ENCODE measurements around the gene EPHA8. TPM values are rescaled to one million over a fixed set of nuclear protein-coding genes. Genes with fewer than 3 reads are reported as not detected.

EPHA8 gene
- polyA plus RNA-seq, 1 of the 3 experiments (the other 2 are of a cell fraction): 0.02 TPM

DNA sequence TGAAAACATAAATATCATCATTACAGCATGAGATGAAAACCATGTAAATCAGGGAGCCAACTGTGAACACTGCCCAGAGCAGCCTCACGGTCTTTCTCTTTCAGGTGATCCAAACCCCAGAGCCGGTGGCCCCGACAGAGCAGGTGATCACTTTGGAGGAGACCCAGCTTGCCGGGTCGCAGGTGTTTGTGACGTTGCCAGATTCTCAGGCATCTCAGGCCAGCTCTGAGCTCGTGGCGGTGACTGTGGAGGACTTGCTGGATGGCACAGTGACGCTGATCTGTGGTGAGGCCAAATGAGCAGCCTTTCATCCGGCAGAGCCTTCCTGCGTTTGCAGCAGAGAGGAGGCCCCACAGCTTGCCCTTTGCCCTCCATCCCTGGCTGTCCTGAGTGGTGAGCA lies 37.2 kb upstream of the EPHA8 start:
- 88% methylated on average over 9 of the region's 11 CpGs for WGBS (ENCODE audit: low lambda C conversion rate)
- Histone ChIP-seq H3K9ac (no peak overlapping the region), H4K20me1 (ENCODE audit: insufficient read depth) (no peaks in the 10 kb centered on the region), H3K4me3 (ENCODE audit: low read depth in 2 of 2, low read length in 1 of 2) (no peak overlapping the region), H3F3A (replicated peaks; ENCODE audit: insufficient read depth) (no peaks in the 10 kb centered on the region), H2AFZ (ENCODE audit: low read depth) (no peak overlapping the region), H3K4me2 (no peak overlapping the region), H3K9me2 (no peaks in the 10 kb centered on the region), H3K9me3 (no peaks in the 10 kb centered on the region), H3K27me3 (ENCODE audit: insufficient read depth) (no peaks in the 10 kb centered on the region), H3K79me2 (ENCODE audit: insufficient read depth) (no peaks in the 10 kb centered on the region), H3K36me3 (replicated peaks in 1 of 2; ENCODE audit: control insufficient read depth in 1 of 2, insufficient read depth in 2 of 2, low read length in 1 of 2) (peaks cover 0 to 60% of the 10 kb centered on the region in 2 experiments), H3K4me1 (ENCODE audit: control insufficient read depth in 1 of 2, insufficient read depth in 2 of 2, low read depth in 1 of 2, low read length in 1 of 2) (peaks cover 0 to 31% of the 10 kb centered on the region in 2 experiments; a peak in 1 of 4 replicates), H3K27ac (ENCODE audit: low read depth in 2 of 2, low read length in 1 of 2) (no peak overlapping the region)
- TF ChIP-seq, protein P1, sequence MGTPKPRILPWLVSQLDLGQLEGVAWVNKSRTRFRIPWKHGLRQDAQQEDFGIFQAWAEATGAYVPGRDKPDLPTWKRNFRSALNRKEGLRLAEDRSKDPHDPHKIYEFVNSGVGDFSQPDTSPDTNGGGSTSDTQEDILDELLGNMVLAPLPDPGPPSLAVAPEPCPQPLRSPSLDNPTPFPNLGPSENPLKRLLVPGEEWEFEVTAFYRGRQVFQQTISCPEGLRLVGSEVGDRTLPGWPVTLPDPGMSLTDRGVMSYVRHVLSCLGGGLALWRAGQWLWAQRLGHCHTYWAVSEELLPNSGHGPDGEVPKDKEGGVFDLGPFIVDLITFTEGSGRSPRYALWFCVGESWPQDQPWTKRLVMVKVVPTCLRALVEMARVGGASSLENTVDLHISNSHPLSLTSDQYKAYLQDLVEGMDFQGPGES (IDR thresholded peaks at IDR 0.05; ENCODE audit: low read depth, low read length): no peak
- TF ChIP-seq POLR2AphosphoS5 (IDR thresholded peaks at IDR 0.05; ENCODE audit: low read depth, low read length) (no peak), FOXJ3 (CRISPR knock-in tag; IDR thresholded peaks at IDR 0.05) (no peak), MEF2A (IDR thresholded peaks at IDR 0.05; ENCODE audit: borderline replicate concordance, low read depth) (no peak), RCOR1 (IDR thresholded peaks at IDR 0.05; ENCODE audit: low read length) (no peak), MXI1 (IDR thresholded peaks at IDR 0.05; ENCODE audit: low read depth, low read length) (no peak), MAX (IDR thresholded peaks at IDR 0.05; ENCODE audit: low read depth) (no peak), RAD21 (IDR thresholded peaks at IDR 0.05; ENCODE audit: low read length) (no peak), GABPA (IDR thresholded peaks at IDR 0.05; ENCODE audit: low read depth) (no peak), NFIC (IDR thresholded peaks at IDR 0.05; ENCODE audit: borderline replicate concordance) (no peak), CTCF (IDR thresholded peaks at IDR 0.05) (no peak), RFX5 (IDR thresholded peaks at IDR 0.05; ENCODE audit: low read length) (no peak)
- no peak for DNase-seq
- POLR2A ChIA-PET: no interaction called here
- CTCF ChIA-PET: interaction anchor here (1.7 to 11.7 kb wide), 11 partner anchors 9 to 394 kb away, joined by 4 to 289 read pairs (median 19); partner anchors contain the start of genes C1QA, C1QB and C1QC

DNA sequence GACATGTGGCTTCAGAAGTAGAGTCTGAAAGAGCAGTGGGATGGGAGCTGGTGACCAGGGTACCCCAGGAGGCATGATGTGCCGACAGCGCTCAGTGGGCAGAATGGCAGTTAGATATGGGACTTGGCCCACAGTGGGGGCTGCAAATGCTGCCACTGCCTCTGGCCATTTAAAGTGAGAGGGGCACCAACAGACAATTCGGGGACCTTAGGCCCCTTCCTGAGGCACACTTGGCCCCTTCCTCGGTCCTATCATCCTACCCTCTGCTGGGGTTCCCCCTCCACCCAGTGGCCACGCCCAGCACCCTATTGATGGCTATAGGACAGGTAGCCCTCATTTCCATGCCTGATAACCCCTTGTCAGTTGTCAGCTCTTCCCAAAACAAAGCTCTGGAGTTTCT lies 36.6 kb upstream of the EPHA8 start:
- H3K27me3 ChIP-seq (ENCODE audit: insufficient read depth): no peaks in the 10 kb centered on the region
- H3K9me2 ChIP-seq: no peaks in the 10 kb centered on the region
- TF ChIP-seq FOXM1 (IDR thresholded peaks at IDR 0.05; ENCODE audit: low read depth): no peak
- no peak for TF ChIP-seq GATA2 (CRISPR knock-in tag; IDR thresholded peaks at IDR 0.05)
- no peak for TF ChIP-seq GABPA (IDR thresholded peaks at IDR 0.05; ENCODE audit: low read depth)
- no peak for TF ChIP-seq SIN3A (IDR thresholded peaks at IDR 0.05; ENCODE audit: borderline replicate concordance, low read depth, low read length)
- TF ChIP-seq CTCF (IDR thresholded peaks at IDR 0.05): no peak
- TF ChIP-seq, protein P2, sequence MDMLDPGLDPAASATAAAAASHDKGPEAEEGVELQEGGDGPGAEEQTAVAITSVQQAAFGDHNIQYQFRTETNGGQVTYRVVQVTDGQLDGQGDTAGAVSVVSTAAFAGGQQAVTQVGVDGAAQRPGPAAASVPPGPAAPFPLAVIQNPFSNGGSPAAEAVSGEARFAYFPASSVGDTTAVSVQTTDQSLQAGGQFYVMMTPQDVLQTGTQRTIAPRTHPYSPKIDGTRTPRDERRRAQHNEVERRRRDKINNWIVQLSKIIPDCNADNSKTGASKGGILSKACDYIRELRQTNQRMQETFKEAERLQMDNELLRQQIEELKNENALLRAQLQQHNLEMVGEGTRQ (IDR thresholded peaks at IDR 0.05; ENCODE audit: borderline replicate concordance, low read depth, low read length): no peak
- no peak for TF ChIP-seq MXI1 (IDR thresholded peaks at IDR 0.05; ENCODE audit: low read depth, low read length)
- no peak overlapping the region for H3K4me3 ChIP-seq (ENCODE audit: low read depth in 2 of 2, low read length in 1 of 2)
- H4K20me1 ChIP-seq (ENCODE audit: insufficient read depth): no peaks in the 10 kb centered on the region
- no peaks in the 10 kb centered on the region for H3K9me3 ChIP-seq
- ChIA-PET POLR2A (interaction anchor here (1.1 kb wide), 1 partner anchor 56 kb away, joined by 3 read pairs; no protein-coding TSS in a partner anchor), CTCF (interaction anchor here (1.0 to 11.7 kb wide), 37 partner anchors 10 to 420 kb away, joined by 3 to 289 read pairs (median 10); partner anchors contain the start of genes C1QA, C1QB and C1QC)
- DNase-seq: no peak
- peaks cover 0 to 31% of the 10 kb centered on the region in 2 experiments; a peak in 1 of 4 replicates for H3K4me1 ChIP-seq (ENCODE audit: control insufficient read depth in 1 of 2, insufficient read depth in 2 of 2, low read depth in 1 of 2, low read length in 1 of 2)
- no peaks in the 10 kb centered on the region for H3K79me2 ChIP-seq (ENCODE audit: insufficient read depth)
- peaks cover 0 to 55% of the 10 kb centered on the region in 2 experiments for H3K36me3 ChIP-seq (replicated peaks in 1 of 2; ENCODE audit: control insufficient read depth in 1 of 2, insufficient read depth in 2 of 2, low read length in 1 of 2)
- H3K4me2 ChIP-seq: no peak overlapping the region
- peak overlapping the region in 1 of 2 experiments; percentile 76; a peak in 2 of 4 replicates for H3K27ac ChIP-seq (ENCODE audit: low read depth in 2 of 2, low read length in 1 of 2)
- no peak overlapping the region for H3K9ac ChIP-seq
- no peaks in the 10 kb centered on the region for H3F3A ChIP-seq (replicated peaks; ENCODE audit: insufficient read depth)
- 88% methylated on average over 5 of the region's 5 CpGs for WGBS (ENCODE audit: low lambda C conversion rate)
- no peak overlapping the region for H2AFZ ChIP-seq (ENCODE audit: low read depth)

Data from SK-N-SH (cell line).